KOPT-K1 (cell line): ENCODE results near the gene CDK2AP2.
"Not testable (repeated sequence)": the region's sequence is repeated elsewhere in the genome, so short reads cannot be mapped to it uniquely, and the experiment has no call there.

Experiments
- H3K27ac ChIP-seq: fragments of 200-600 bp; sonication (generic); 2 replicates; pipeline ENCODE4 v1.5.1; 2016; ENCODE audit warnings: antibody characterized with exemption, mild to moderate bottlenecking, low read depth, low read length; ENCODE audit not compliant: poor library complexity, severe bottlenecking
- H3K36me3 ChIP-seq: fragments of 200-600 bp; sonication (generic); 2 replicates; pipeline ENCODE4 v1.5.1; 2017; ENCODE audit warnings: antibody characterized with exemption, mild to moderate bottlenecking, low read length, moderate library complexity; ENCODE audit not compliant: insufficient read depth
- H3K9me3 ChIP-seq: fragments of 200-600 bp; sonication (generic); 2 replicates; pipeline ENCODE4 v1.5.1; 2017; ENCODE audit warnings: antibody characterized with exemption, low read length, mild to moderate bottlenecking; ENCODE audit not compliant: insufficient read depth, poor library complexity, severe bottlenecking

Gene CDK2AP2

GRCh38 chr11:67516806-67517205 is 8.8 kb upstream of the CDK2AP2 start:
- Histone ChIP-seq H3K9me3 (no peaks in the 10 kb centered on the region), H3K27ac (no peak overlapping the region), H3K36me3 (no peaks in the 10 kb centered on the region)

GRCh38 chr11:67514116-67514515 is 6.2 kb upstream of the CDK2AP2 start:
- no peaks in the 10 kb centered on the region for H3K36me3 ChIP-seq
- H3K9me3 ChIP-seq: no peaks in the 10 kb centered on the region
- no peak overlapping the region for H3K27ac ChIP-seq

GRCh38 chr11:67511558-67511957 is 3.6 kb upstream of the CDK2AP2 start:
- not testable (repeated sequence) for H3K27ac ChIP-seq, H3K36me3 ChIP-seq, H3K9me3 ChIP-seq

GRCh38 chr11:67510023-67510345 is 2.0 kb upstream of the CDK2AP2 start:
- Histone ChIP-seq H3K27ac (no peak overlapping the region), H3K9me3 (no peaks in the 10 kb centered on the region), H3K36me3 (no peaks in the 10 kb centered on the region)

- Histone ChIP-seq H3K27ac (peak overlapping the region; percentile 82), H3K36me3 (no peaks in the 10 kb centered on the region)
These were observed 642 bp upstream of the CDK2AP2 start for GRCh38 chr11:67508486-67509121.

GRCh38 chr11:67507242-67507863 is 609 bp downstream of the CDK2AP2 start:
- peak overlapping the region; percentile 82 for H3K27ac ChIP-seq
- no peaks in the 10 kb centered on the region for H3K9me3 ChIP-seq
- H3K36me3 ChIP-seq: no peaks in the 10 kb centered on the region

More at GRCh38 chr11:67508486-67509121, 642 bp upstream of the CDK2AP2 start:
- no peaks in the 10 kb centered on the region for H3K9me3 ChIP-seq

- H3K27ac ChIP-seq: peak overlapping the region; percentile 82
- H3K9me3 ChIP-seq: no peaks in the 10 kb centered on the region
- peaks cover 7% of the 10 kb centered on the region for H3K36me3 ChIP-seq
These were observed 1.4 kb downstream of the CDK2AP2 start for GRCh38 chr11:67506426-67507051.

- Histone ChIP-seq H3K36me3 (peaks cover 15% of the 10 kb centered on the region), H3K9me3 (no peaks in the 10 kb centered on the region), H3K27ac (peak overlapping the region; percentile 82)
These were observed 2.2 kb downstream of the CDK2AP2 start for GRCh38 chr11:67505605-67506396.

- H3K36me3 ChIP-seq: peaks cover 22% of the 10 kb centered on the region
- peak within 1 kb of the TSS; percentile 82 for H3K27ac ChIP-seq
- no peaks in the 10 kb centered on the region for H3K9me3 ChIP-seq
These were observed 2.9 kb downstream of the CDK2AP2 start, which contains the start of gene PITPNM1 for GRCh38 chr11:67504950-67505581. Gene PITPNM1 (minus strand): TSS chr11:67505363. CDS start chr11:67504180, 1,183 bp downstream.

GRCh38 chr11:67504005-67504949 is 3.7 kb downstream of the CDK2AP2 start:
- H3K9me3 ChIP-seq: no peaks in the 10 kb centered on the region
- H3K27ac ChIP-seq: peak overlapping the region; percentile 82
- H3K36me3 ChIP-seq: peaks cover 28% of the 10 kb centered on the region

GRCh38 chr11:67503119-67504004 is 4.6 kb downstream of the CDK2AP2 start:
- Histone ChIP-seq H3K27ac (no peak overlapping the region), H3K9me3 (no peaks in the 10 kb centered on the region), H3K36me3 (peaks cover 37% of the 10 kb centered on the region)

- H3K27ac ChIP-seq: no peak overlapping the region
- no peaks in the 10 kb centered on the region for H3K9me3 ChIP-seq
- H3K36me3 ChIP-seq: peaks cover 46% of the 10 kb centered on the region
These were observed 5.5 kb downstream of the CDK2AP2 start for GRCh38 chr11:67502328-67502979.

- H3K9me3 ChIP-seq: no peaks in the 10 kb centered on the region
- peaks cover 52% of the 10 kb centered on the region for H3K36me3 ChIP-seq
- no peak overlapping the region for H3K27ac ChIP-seq
These were observed 6.1 kb downstream of the CDK2AP2 start for GRCh38 chr11:67501854-67502253.
